GM18867 (cell line): ENCODE measurements around the gene CIAO2B.
"Not testable (repeated sequence)": the region's sequence is repeated elsewhere in the genome, so short reads cannot be mapped to it uniquely, and the experiment has no call there.

Source experiments
- ATAC-seq: cut with Tn5 transposase; IDR thresholded peaks from one replicate; pipeline ENCODE4 v1.9.1; 2021; ENCODE audit warnings: mild to moderate bottlenecking, moderate library complexity; ENCODE audit not compliant: unreplicated experiment

Gene CIAO2B

GRCh38 chr16:66905633-66906539, 28.3 kb downstream of the CIAO2B start:
- ATAC-seq = no peak

GRCh38 chr16:66904846-66905632, 29.2 kb downstream of the CIAO2B start:
- ATAC-seq = no peak

GRCh38 chr16:66904428-66904845, 29.8 kb downstream of the CIAO2B start:
- ATAC-seq = no peak

GRCh38 chr16:66903544-66904427, 30.4 kb downstream of the CIAO2B start:
- no peak for ATAC-seq

GRCh38 chr16:66902648-66903543, 31.3 kb downstream of the CIAO2B start:
- no peak for ATAC-seq

- ATAC-seq = no peak
Measured at GRCh38 chr16:66901626-66902025, 32.6 kb downstream of the CIAO2B start.

GRCh38 chr16:66900721-66901441, 33.3 kb downstream of the CIAO2B start:
- ATAC-seq = no peak

- no peak for ATAC-seq
Measured at GRCh38 chr16:66899945-66900710, 34.1 kb downstream of the CIAO2B start.

- ATAC-seq = no peak
Measured at GRCh38 chr16:66899310-66899944, 34.8 kb downstream of the CIAO2B start.

- ATAC-seq = no peak
Measured at GRCh38 chr16:66898933-66899309, 35.3 kb downstream of the CIAO2B start.

GRCh38 chr16:66898207-66898606, 36.0 kb downstream of the CIAO2B start:
- no peak for ATAC-seq

GRCh38 chr16:66896682-66897081, 37.5 kb downstream of the CIAO2B start:
- ATAC-seq = not testable (repeated sequence)

- no peak for ATAC-seq
Measured at GRCh38 chr16:66895999-66896398, 38.2 kb downstream of the CIAO2B start.

GRCh38 chr16:66895689-66895979, 38.6 kb downstream of the CIAO2B start:
- no peak for ATAC-seq

- peak; percentile 71 for ATAC-seq
Measured at GRCh38 chr16:66894948-66895688, 39.1 kb downstream of the CIAO2B start.

GRCh38 chr16:66894055-66894454, 40.1 kb downstream of the CIAO2B start:
- ATAC-seq = no peak

- no peak for ATAC-seq
Measured at GRCh38 chr16:66891797-66892196, 42.4 kb downstream of the CIAO2B start.

GRCh38 chr16:66891360-66891759, 42.8 kb downstream of the CIAO2B start:
- ATAC-seq = no peak
